Ascending aorta (tissue), 2 donors: ENCODE measurements around the gene FGD1. TPM values are rescaled to one million over a fixed set of nuclear protein-coding genes. Genes with fewer than 3 reads are reported as not detected.

ENCODE experiments used
- DNase-seq, 2 donors: peaks; one replicate each; pipeline ENCODE4 v3.0.0-alpha.2; 2019; ENCODE audit warnings: low spot score in 2 of 2
- H3K27ac ChIP-seq, 2 donors: fragments of 200-600 bp; sonication (generic); one replicate each; pipeline ENCODE4 v1.5.1; 2016 to 2017; ENCODE audit warnings: mild to moderate bottlenecking in 1 of 2
- H3K27me3 ChIP-seq: fragments of 200-600 bp; sonication (generic); one replicate; pipeline ENCODE4 v1.5.1; 2017
- H3K36me3 ChIP-seq, 2 donors: fragments of 200-600 bp; sonication (generic); one replicate each; pipeline ENCODE4 v1.5.1; 2016
- H3K4me1 ChIP-seq, 2 donors: fragments of 200-600 bp; sonication (generic); one replicate each; pipeline ENCODE4 v1.5.1; 2016 to 2017; ENCODE audit warnings: mild to moderate bottlenecking in 1 of 2
- H3K4me3 ChIP-seq, 2 donors: fragments of 200-600 bp; sonication (generic); one replicate each; pipeline ENCODE4 v1.5.1; 2016 to 2017; ENCODE audit warnings: mild to moderate bottlenecking in 1 of 2
- H3K9me3 ChIP-seq, 2 donors: fragments of 200-600 bp; sonication (generic); one replicate each; pipeline ENCODE4 v1.5.1; 2016
- intact Hi-C: fragments of 100-400 bp; cut with DNase I; formaldehyde crosslinking; loops from one replicate; pipeline ENCODE4 v1.15.1; 2023
- total RNA-seq: library from RNA; depleted of rRNA; stranded (reverse); fragments of >200 nt; gene quantifications from one replicate; pipeline ENCODE4 v1.1.0, GENCODE V29; 2016
- TF ChIP-seq, protein P1 (sequence below), 3 experiments: fragments of 200-600 bp in 2 of 3; fragments of 450-650 bp in 1 of 3; sonication (generic) in 2 of 3; IDR thresholded peaks; one replicate each; pipeline ENCODE4 v1.5.1; 2016 to 2019; ENCODE audit warnings: antibody characterized with exemption in 3 of 3, mild to moderate bottlenecking in 1 of 3, moderate library complexity in 1 of 3

FGD1 gene
- total RNA-seq, 1 donor from 2014 or later: 16.5 TPM

DNA sequence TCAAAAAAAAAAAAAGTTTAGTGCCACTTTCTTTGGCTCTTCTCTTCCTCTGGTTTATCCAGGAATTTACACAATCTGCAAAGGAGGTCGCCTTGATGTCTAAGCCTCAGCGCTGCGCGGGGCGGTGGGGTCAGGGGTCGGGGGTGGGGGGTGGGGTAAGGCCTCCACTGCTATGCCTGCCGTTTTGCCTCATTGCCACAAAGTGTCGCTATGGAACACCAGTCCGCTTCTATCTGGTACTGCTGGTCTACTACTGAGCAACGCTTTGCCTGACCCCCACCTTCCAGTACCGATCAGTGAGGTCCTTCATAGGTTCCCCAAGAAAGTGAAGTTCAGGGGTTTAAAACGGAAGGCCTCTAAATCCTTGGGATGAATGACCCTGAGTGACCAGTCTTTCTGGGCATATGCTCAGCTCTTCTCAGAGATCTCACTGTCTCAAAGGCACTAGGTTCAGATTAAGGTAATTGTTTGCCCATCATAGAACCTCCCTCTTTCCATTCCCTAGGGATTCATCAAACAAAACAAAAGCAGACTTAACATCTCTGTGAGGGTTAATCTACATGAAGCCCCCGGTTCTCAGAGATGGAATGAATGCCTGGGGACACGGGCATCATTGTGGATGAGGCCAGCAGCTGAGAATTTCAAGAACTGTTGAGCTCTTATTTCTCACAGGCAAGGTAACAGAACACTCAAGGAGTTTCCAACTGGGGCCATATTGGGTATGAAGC lies 72.7 kb downstream of the FGD1 start:
- H3K4me3 ChIP-seq: no peak overlapping the region
- intact Hi-C loops: no loop called here
- H3K4me1 ChIP-seq: no peaks in the 10 kb centered on the region
- no peaks in the 10 kb centered on the region for H3K27me3 ChIP-seq
- DNase-seq: no peak
- no peaks in the 10 kb centered on the region for H3K9me3 ChIP-seq
- TF ChIP-seq, protein P1, sequence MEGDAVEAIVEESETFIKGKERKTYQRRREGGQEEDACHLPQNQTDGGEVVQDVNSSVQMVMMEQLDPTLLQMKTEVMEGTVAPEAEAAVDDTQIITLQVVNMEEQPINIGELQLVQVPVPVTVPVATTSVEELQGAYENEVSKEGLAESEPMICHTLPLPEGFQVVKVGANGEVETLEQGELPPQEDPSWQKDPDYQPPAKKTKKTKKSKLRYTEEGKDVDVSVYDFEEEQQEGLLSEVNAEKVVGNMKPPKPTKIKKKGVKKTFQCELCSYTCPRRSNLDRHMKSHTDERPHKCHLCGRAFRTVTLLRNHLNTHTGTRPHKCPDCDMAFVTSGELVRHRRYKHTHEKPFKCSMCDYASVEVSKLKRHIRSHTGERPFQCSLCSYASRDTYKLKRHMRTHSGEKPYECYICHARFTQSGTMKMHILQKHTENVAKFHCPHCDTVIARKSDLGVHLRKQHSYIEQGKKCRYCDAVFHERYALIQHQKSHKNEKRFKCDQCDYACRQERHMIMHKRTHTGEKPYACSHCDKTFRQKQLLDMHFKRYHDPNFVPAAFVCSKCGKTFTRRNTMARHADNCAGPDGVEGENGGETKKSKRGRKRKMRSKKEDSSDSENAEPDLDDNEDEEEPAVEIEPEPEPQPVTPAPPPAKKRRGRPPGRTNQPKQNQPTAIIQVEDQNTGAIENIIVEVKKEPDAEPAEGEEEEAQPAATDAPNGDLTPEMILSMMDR (IDR thresholded peaks at IDR 0.05): no peak
- no peak overlapping the region for H3K27ac ChIP-seq
- H3K36me3 ChIP-seq: no peaks in the 10 kb centered on the region

DNA sequence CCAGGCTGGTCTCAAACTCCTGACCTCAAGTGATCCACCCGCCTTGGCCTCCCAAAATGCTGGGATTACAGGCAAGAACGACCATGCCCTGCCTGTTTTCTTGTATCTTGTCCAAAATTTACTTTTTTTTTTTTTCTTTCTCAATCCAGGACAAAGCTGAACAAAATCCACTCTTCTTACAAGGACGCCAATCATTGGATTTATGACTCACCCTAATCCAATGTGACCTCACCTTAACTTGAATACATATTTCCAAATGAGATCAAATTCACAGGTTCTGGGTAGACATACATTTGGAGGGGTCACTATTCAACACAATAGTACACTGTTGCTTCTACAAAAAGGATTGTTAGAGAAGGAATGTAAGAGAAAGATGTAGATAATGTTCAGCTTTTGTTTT lies 73.9 kb downstream of the FGD1 start:
- Histone ChIP-seq H3K27ac (no peak overlapping the region), H3K4me1 (no peaks in the 10 kb centered on the region)
- TF ChIP-seq, protein P1 (IDR thresholded peaks at IDR 0.05): no peak

DNA sequence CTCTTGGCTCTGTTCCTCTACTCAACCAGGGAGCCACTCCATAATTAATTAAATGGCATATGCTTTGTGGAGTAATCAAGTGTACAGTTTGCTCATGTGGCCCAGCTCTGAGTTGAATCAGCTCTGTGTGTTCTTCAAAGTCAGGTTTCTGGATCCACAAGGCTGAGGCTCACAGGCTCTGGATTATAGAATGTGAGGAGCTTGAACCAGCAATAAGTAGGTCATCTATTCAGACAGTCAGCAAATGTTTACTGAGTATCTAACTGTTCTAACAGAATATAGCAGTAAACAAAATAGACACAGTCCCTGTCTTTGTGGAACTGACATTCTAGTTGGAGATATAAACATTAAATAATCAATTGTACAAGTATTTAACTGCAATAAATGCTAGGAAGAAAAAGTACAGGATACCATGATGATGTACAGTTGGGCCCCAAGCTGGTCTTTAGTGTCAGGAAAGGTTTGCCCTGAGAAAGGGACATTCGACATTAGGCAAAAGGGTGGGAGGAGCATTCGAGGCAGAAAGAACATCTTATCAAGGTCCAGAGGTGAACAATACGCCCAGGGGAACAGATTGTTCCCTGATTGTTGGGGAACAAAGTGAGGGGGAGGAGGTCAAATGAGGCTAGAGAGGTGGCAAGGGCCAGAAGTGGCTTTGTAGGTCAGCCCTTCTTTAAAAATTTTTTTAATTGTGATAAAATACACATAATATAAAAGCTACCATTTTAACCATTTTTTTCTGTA lies 76.3 kb downstream of the FGD1 start:
- Histone ChIP-seq H3K27ac (no peak overlapping the region), H3K27me3 (no peaks in the 10 kb centered on the region), H3K4me1 (no peaks in the 10 kb centered on the region), H3K9me3 (no peaks in the 10 kb centered on the region), H3K4me3 (no peak overlapping the region), H3K36me3 (no peaks in the 10 kb centered on the region)
- intact Hi-C loops: no loop called here
- DNase-seq: no peak
- TF ChIP-seq, protein P1 (IDR thresholded peaks at IDR 0.05): no peak

More for the DNA sequence above, 73.9 kb downstream of the FGD1 start:
- Histone ChIP-seq H3K27me3 (no peaks in the 10 kb centered on the region), H3K36me3 (no peaks in the 10 kb centered on the region), H3K4me3 (no peak overlapping the region), H3K9me3 (no peaks in the 10 kb centered on the region)
- DNase-seq: no peak
- intact Hi-C loops: no loop called here

DNA sequence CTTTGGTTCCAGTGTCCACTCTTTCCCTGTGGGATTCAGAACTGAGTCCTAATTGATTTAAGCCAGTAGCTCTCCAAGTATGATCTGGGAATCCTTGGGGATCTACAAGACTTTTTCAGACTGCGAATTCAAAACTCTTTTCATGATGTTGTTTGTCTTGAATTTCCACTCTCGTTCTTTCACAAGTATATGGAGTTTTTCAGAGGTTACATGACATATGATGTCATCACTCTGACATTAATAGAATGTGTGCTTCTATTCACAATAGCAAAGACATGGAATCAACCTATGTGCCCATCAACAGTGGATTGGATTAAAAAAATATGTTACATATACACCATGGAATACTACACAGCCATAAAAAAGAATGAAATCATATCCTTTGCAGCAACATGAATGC lies 79.1 kb downstream of the FGD1 start:
- H3K27ac ChIP-seq: no peak overlapping the region
- H3K27me3 ChIP-seq: no peaks in the 10 kb centered on the region
- H3K9me3 ChIP-seq: no peaks in the 10 kb centered on the region
- no peaks in the 10 kb centered on the region for H3K36me3 ChIP-seq
- H3K4me1 ChIP-seq: no peaks in the 10 kb centered on the region
- no peak overlapping the region for H3K4me3 ChIP-seq
- intact Hi-C loops: no loop called here
- DNase-seq: no peak
- TF ChIP-seq, protein P1 (IDR thresholded peaks at IDR 0.05): no peak

DNA sequence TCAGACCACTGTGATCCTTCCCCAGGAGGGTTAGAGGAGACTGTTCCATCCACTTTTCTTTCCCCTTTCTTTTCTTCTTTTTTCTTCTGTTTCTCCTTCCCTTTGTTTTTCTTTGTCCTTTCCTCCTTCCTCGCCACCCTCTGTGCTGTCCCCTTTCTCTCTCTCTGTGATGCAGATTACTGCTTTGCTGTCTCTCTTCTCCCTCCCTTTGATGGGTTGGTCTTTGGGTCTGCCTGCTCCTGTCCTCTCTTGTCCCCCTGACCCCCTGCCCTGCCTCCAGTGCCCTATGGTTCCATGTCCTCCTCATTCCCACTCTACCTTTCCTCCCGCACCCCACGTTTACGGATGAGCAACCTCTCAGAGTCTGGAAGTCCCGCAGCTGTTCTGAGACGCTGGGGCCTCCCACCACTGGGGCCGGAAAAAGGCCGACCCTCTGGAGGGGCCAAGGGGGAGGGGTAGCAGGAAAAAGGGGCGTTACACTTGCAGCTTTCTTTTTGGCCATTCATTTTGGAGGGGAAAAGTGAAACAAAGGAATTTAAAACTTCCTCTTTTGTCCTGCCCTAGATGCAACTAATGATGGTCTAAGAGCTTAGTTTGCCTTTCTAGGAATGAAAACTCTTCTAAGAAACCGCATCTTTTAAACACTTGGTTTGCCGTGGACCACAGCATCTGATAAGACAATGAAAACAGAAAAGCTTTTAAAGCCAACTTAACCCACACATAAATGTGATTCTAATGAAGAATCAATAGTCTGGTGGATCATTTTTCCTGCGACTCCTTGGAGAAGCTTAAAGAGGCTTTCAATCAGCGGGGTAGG lies 80.3 kb downstream of the FGD1 start:
- Histone ChIP-seq H3K9me3 (no peaks in the 10 kb centered on the region), H3K4me1 (no peaks in the 10 kb centered on the region), H3K36me3 (no peaks in the 10 kb centered on the region), H3K27me3 (no peaks in the 10 kb centered on the region), H3K4me3 (no peak overlapping the region), H3K27ac (no peak overlapping the region)
- no peak for DNase-seq
- intact Hi-C loops: no loop called here
- TF ChIP-seq, protein P1 (IDR thresholded peaks at IDR 0.05): no peak
